ENCODE measurements around the gene SLC16A12. TPM values are rescaled to one million over a fixed set of nuclear protein-coding genes. Genes with fewer than 3 reads are reported as not detected.

Gene SLC16A12
- total and polyA plus RNA-seq, 2 of the 8 experiments (the other 6 are each of a cell fraction or from before 2014, with no cell fraction given): 1.6 to 1.9 TPM

GRCh38 chr10:89494068-89494467 is 41.3 kb downstream of the SLC16A12 start (continued):
- no peak for TF ChIP-seq ATF3 (IDR thresholded peaks at IDR 0.05; ENCODE audit: insufficient read depth, low read depth, low read length)
- no peak for TF ChIP-seq SIRT6 (IDR thresholded peaks at IDR 0.05; ENCODE audit: low read length)

Data from H1 (cell line).